Liver (tissue), 9 donors: ENCODE measurements around the gene LRRC7. TPM values are rescaled to one million over a fixed set of nuclear protein-coding genes. Genes with fewer than 3 reads are reported as not detected.
A peak's percentile ranks its signal among the peaks of the same experiment; 100 is the strongest.

Source experiments
- DNase-seq: peaks from one replicate; pipeline ENCODE4 v3.0.0-alpha.2; 2017; ENCODE audit warnings: low spot score
- H3K27ac ChIP-seq, 2 donors: one replicate each; pipeline ENCODE4 v1.7.0; 2013; ENCODE audit warnings: inconsistent platforms in 2 of 2, low read length in 2 of 2, control low read depth in 1 of 2, low read depth in 1 of 2, mild to moderate bottlenecking in 1 of 2
- H3K27me3 ChIP-seq, 4 donors: one replicate each; pipeline versions ENCODE4 v1.6.1 to v1.7.0; 2013; ENCODE audit warnings: low read length in 3 of 4, inconsistent platforms in 1 of 4, mild to moderate bottlenecking in 1 of 4, moderate library complexity in 1 of 4; ENCODE audit not compliant: control insufficient read depth in 4 of 4, insufficient read depth in 4 of 4
- H3K36me3 ChIP-seq, 4 donors: one replicate each; pipeline versions ENCODE4 v1.6.1 to v1.7.0; 2013; ENCODE audit warnings: low read length in 3 of 4, mild to moderate bottlenecking in 3 of 4, low read depth in 1 of 4, moderate library complexity in 1 of 4; ENCODE audit not compliant: control insufficient read depth in 4 of 4, insufficient read depth in 3 of 4
- H3K4me1 ChIP-seq, 4 donors: one replicate each; pipeline versions ENCODE4 v1.6.1 to v1.7.0; 2013; ENCODE audit warnings: low read length in 3 of 4, mild to moderate bottlenecking in 3 of 4, moderate library complexity in 1 of 4; ENCODE audit not compliant: control insufficient read depth in 4 of 4, insufficient read depth in 4 of 4
- H3K4me3 ChIP-seq, 3 donors: one replicate each; pipeline versions ENCODE4 v1.6.1 to v1.7.0; 2013; ENCODE audit warnings: low read length in 3 of 3, control low read depth in 1 of 3, low read depth in 1 of 3, mild to moderate bottlenecking in 1 of 3
- H3K9ac ChIP-seq, 2 donors: one replicate each; pipeline ENCODE4 v1.7.0; 2013; ENCODE audit warnings: low read length in 2 of 2, mild to moderate bottlenecking in 2 of 2, moderate library complexity in 2 of 2, control low read depth in 1 of 2, low read depth in 1 of 2
- H3K9me3 ChIP-seq, 4 donors: one replicate each; pipeline versions ENCODE4 v1.6.1 to v1.7.0; 2013; ENCODE audit warnings: low read length in 3 of 4; ENCODE audit not compliant: control insufficient read depth in 4 of 4
- ATF3 ChIP-seq: IDR thresholded peaks from 2 replicates; pipeline ENCODE4 v1.6.1; 2016; ENCODE audit warnings: antibody characterized with exemption
- CTCF ChIP-seq: fragments of 150-350 bp; IDR thresholded peaks from 2 replicates; pipeline ENCODE4 v1.5.1; 2017; ENCODE audit warnings: improper control_type of control experiment, low read depth, low read length; ENCODE audit not compliant: missing input control
- EGR1 ChIP-seq, 2 donors: IDR thresholded peaks; 2 replicates each; pipeline ENCODE4 v1.6.1; 2016 to 2018; ENCODE audit warnings: antibody characterized with exemption in 2 of 2, low read depth in 2 of 2
- FOXA1 ChIP-seq: IDR thresholded peaks from 2 replicates; pipeline ENCODE4 v1.6.1; 2016; ENCODE audit warnings: antibody characterized with exemption
- FOXA2 ChIP-seq: IDR thresholded peaks from 2 replicates; pipeline ENCODE4 v1.6.1; 2016; ENCODE audit warnings: antibody characterized with exemption
- GABPA ChIP-seq, 2 donors: IDR thresholded peaks in 1 of 2; conservative IDR thresholded peaks in 1 of 2; 2 replicates each; pipeline ENCODE4 v1.6.1; 2016; ENCODE audit warnings: antibody characterized with exemption in 2 of 2, mild to moderate bottlenecking in 1 of 2, moderate library complexity in 1 of 2
- HNF4A ChIP-seq, 2 donors: conservative IDR thresholded peaks; 2 replicates each; pipeline ENCODE4 v1.6.1; 2016; ENCODE audit warnings: antibody characterized with exemption in 2 of 2, mild to moderate bottlenecking in 2 of 2
- HNF4G ChIP-seq: IDR thresholded peaks from 2 replicates; pipeline ENCODE4 v1.6.1; 2016; ENCODE audit warnings: antibody characterized with exemption
- JUND ChIP-seq, 2 donors: IDR thresholded peaks; 2 replicates each; pipeline ENCODE4 v1.6.1; 2016; ENCODE audit warnings: antibody characterized with exemption in 2 of 2
- MAX ChIP-seq: IDR thresholded peaks from 2 replicates; pipeline ENCODE4 v1.6.1; 2016; ENCODE audit warnings: antibody characterized with exemption
- NR2F2 ChIP-seq: IDR thresholded peaks from 2 replicates; pipeline ENCODE4 v1.6.1; 2016; ENCODE audit warnings: antibody characterized with exemption
- RAD21 ChIP-seq, 2 donors: IDR thresholded peaks; 2 replicates each; pipeline ENCODE4 v1.6.1; 2016; ENCODE audit warnings: antibody characterized with exemption in 2 of 2, mild to moderate bottlenecking in 2 of 2
- RXRA ChIP-seq, 2 donors: IDR thresholded peaks; 2 replicates each; pipeline ENCODE4 v1.6.1; 2017 to 2018; ENCODE audit warnings: antibody characterized with exemption in 2 of 2, mild to moderate bottlenecking in 1 of 2
- SP1 ChIP-seq: IDR thresholded peaks from 2 replicates; pipeline ENCODE4 v1.6.1; 2018; ENCODE audit warnings: antibody characterized with exemption, mild to moderate bottlenecking
- YY1 ChIP-seq: IDR thresholded peaks from 2 replicates; pipeline ENCODE4 v1.6.1; 2016; ENCODE audit warnings: antibody characterized with exemption, mild to moderate bottlenecking
- ZBTB33 ChIP-seq: IDR thresholded peaks from 2 replicates; pipeline ENCODE4 v1.6.1; 2016; ENCODE audit warnings: antibody characterized with exemption
- WGBS: extraction: QIAGEN DNeasy Blood & Tissue Kit; methylation state at CpG from one replicate; pipeline ENCODE4 v1.1.7; 2013; 5-methylcytosine and 5-hydroxymethylcytosine counted together
- polyA plus RNA-seq, 2 donors: library from polyadenylated mRNA; stranded (reverse) in 1 of 2; unstranded in 1 of 2; fragments of 200-250 nt in 1 of 2; fragments of >200 nt in 1 of 2; fragmentation: Nextera tagmentation in 1 of 2; extraction: Ambion mirVana in 1 of 2; gene quantifications; one replicate each; pipeline versions ENCODE4 v1.2.1 to v1.2.3, GENCODE V29; 2013 to 2015
- total RNA-seq, 2 donors: library from RNA; depleted of rRNA; stranded (reverse); fragments of >200 nt; gene quantifications; one replicate each; pipeline ENCODE4 v1.2.3, GENCODE V29; 2014
- donor health status: healthy.
- donor health status: healthy.
- donor health status: healthy.
- donor health status: healthy.
- donor health status: healthy.

LRRC7 gene
- total and polyA plus RNA-seq, 4 donors: 0.08 to 1.1 (median 0.67) TPM

GRCh38 chr1:69707103-69707502 is 139.4 kb downstream of the LRRC7 start:
- no peak for TF ChIP-seq HNF4A (conservative IDR thresholded peaks at IDR 0.05)
- no peak for TF ChIP-seq JUND (IDR thresholded peaks at IDR 0.05)
- TF ChIP-seq RXRA (IDR thresholded peaks at IDR 0.05): no peak
- TF ChIP-seq CTCF: no peak
- TF ChIP-seq MAX: no peak
- TF ChIP-seq GABPA (IDR thresholded peaks at IDR 0.05 in 1 of 2, conservative IDR thresholded peaks at IDR 0.05 in 1 of 2): no peak
- TF ChIP-seq SP1: no peak
- TF ChIP-seq YY1: no peak
- TF ChIP-seq HNF4G: no peak
- TF ChIP-seq FOXA2: no peak
- no peak for TF ChIP-seq ZBTB33
- TF ChIP-seq ATF3: no peak
- no peak for TF ChIP-seq NR2F2
- TF ChIP-seq FOXA1: no peak
- TF ChIP-seq EGR1 (IDR thresholded peaks at IDR 0.05; ENCODE audit: low read depth in 2 of 2): no peak
- TF ChIP-seq RAD21 (IDR thresholded peaks at IDR 0.05): no peak
- Histone ChIP-seq H3K36me3 (no peaks in the 10 kb centered on the region), H3K4me3 (no peak overlapping the region), H3K9ac (no peak overlapping the region), H3K4me1 (no peaks in the 10 kb centered on the region), H3K9me3 (no peaks in the 10 kb centered on the region), H3K27me3 (peaks cover 0 to 1% (median 0%) of the 10 kb centered on the region in 4 donors), H3K27ac (no peak overlapping the region)
- no peak for DNase-seq
- 92% methylated on average over 4 of the region's 4 CpGs for WGBS

- H3K9ac ChIP-seq: no peak overlapping the region
- no peaks in the 10 kb centered on the region for H3K27me3 ChIP-seq
- TF ChIP-seq JUND (IDR thresholded peaks at IDR 0.05) (no peak), HNF4A (conservative IDR thresholded peaks at IDR 0.05) (no peak), NR2F2 (peak; percentile 71)
- DNase-seq: no peak
- H3K36me3 ChIP-seq: no peaks in the 10 kb centered on the region
- H3K4me3 ChIP-seq: no peak overlapping the region
- 49% methylated on average over 4 of the region's 4 CpGs for WGBS
- H3K9me3 ChIP-seq: no peaks in the 10 kb centered on the region
- H3K4me1 ChIP-seq: no peaks in the 10 kb centered on the region
- H3K27ac ChIP-seq: no peak overlapping the region
Observed at GRCh38 chr1:69710484-69711189, 142.9 kb downstream of the LRRC7 start.
